GM21619 (cell line): ENCODE measurements around the gene EBF3.

ENCODE experiments used
- ATAC-seq: cut with Tn5 transposase; IDR thresholded peaks from one replicate; pipeline ENCODE4 v1.9.1; 2021; ENCODE audit not compliant: unreplicated experiment

Gene EBF3

GRCh38 chr10:129842031-129842430 lies 122.0 kb downstream of the EBF3 start:
- ATAC-seq, result no peak

GRCh38 chr10:129841590-129841989 lies 122.5 kb downstream of the EBF3 start:
- ATAC-seq, result no peak

- no peak for ATAC-seq
Observed at GRCh38 chr10:129841071-129841470, 123.0 kb downstream of the EBF3 start.

- ATAC-seq, result no peak
Observed at GRCh38 chr10:129840196-129840590, 123.9 kb downstream of the EBF3 start.

- no peak for ATAC-seq
Observed at GRCh38 chr10:129839285-129840195, 124.5 kb downstream of the EBF3 start.

GRCh38 chr10:129838794-129839193 lies 125.3 kb downstream of the EBF3 start:
- no peak for ATAC-seq

- ATAC-seq, result no peak
Observed at GRCh38 chr10:129837909-129838582, 126.0 kb downstream of the EBF3 start.

- ATAC-seq, result no peak
Observed at GRCh38 chr10:129836253-129836652, 127.8 kb downstream of the EBF3 start.

GRCh38 chr10:129833994-129834739 lies 129.9 kb downstream of the EBF3 start:
- ATAC-seq, result no peak

- ATAC-seq, result no peak
Observed at GRCh38 chr10:129833468-129833950, 130.6 kb downstream of the EBF3 start.

GRCh38 chr10:129832573-129833467 lies 131.3 kb downstream of the EBF3 start:
- ATAC-seq, result no peak

- no peak for ATAC-seq
Observed at GRCh38 chr10:129831150-129831549, 132.9 kb downstream of the EBF3 start.

GRCh38 chr10:129825826-129826225 lies 138.2 kb downstream of the EBF3 start:
- no peak for ATAC-seq

GRCh38 chr10:129825221-129825620 lies 138.9 kb downstream of the EBF3 start:
- no peak for ATAC-seq

- no peak for ATAC-seq
Observed at GRCh38 chr10:129820451-129820850, 143.6 kb downstream of the EBF3 start.

- ATAC-seq, result no peak
Observed at GRCh38 chr10:129816656-129817045, 147.4 kb downstream of the EBF3 start.

GRCh38 chr10:129815898-129816655 lies 148.0 kb downstream of the EBF3 start:
- ATAC-seq, result no peak

GRCh38 chr10:129814681-129815646 lies 149.1 kb downstream of the EBF3 start:
- ATAC-seq, result no peak

GRCh38 chr10:129812398-129812797 lies 151.7 kb downstream of the EBF3 start:
- no peak for ATAC-seq
